GM19025 (cell line): ENCODE measurements around the gene MAST4.
"Not testable (repeated sequence)": the region's sequence is repeated elsewhere in the genome, so short reads cannot be mapped to it uniquely, and the experiment has no call there.

Experiments used
- ATAC-seq: cut with Tn5 transposase; IDR thresholded peaks from one replicate; pipeline ENCODE4 v1.9.1; 2021; ENCODE audit warnings: mild to moderate bottlenecking, low read depth, moderate library complexity; ENCODE audit not compliant: unreplicated experiment

MAST4 gene

GRCh38 chr5:66741394-66741793 is 145.2 kb downstream of the MAST4 start:
- no peak for ATAC-seq

- no peak for ATAC-seq
Measured at GRCh38 chr5:66742083-66742895, 146.1 kb downstream of the MAST4 start.

- no peak for ATAC-seq
Measured at GRCh38 chr5:66742896-66743247, 146.7 kb downstream of the MAST4 start.

- no peak for ATAC-seq
Measured at GRCh38 chr5:66743344-66743743, 147.2 kb downstream of the MAST4 start.

- no peak for ATAC-seq
Measured at GRCh38 chr5:66744040-66744439, 147.8 kb downstream of the MAST4 start.

GRCh38 chr5:66745297-66745696 is 149.1 kb downstream of the MAST4 start:
- no peak for ATAC-seq

- ATAC-seq = no peak
Measured at GRCh38 chr5:66747607-66748006, 151.4 kb downstream of the MAST4 start.

GRCh38 chr5:66752668-66753067 is 156.5 kb downstream of the MAST4 start:
- not testable (repeated sequence) for ATAC-seq

- no peak for ATAC-seq
Measured at GRCh38 chr5:66757219-66757833, 161.1 kb downstream of the MAST4 start.

- no peak for ATAC-seq
Measured at GRCh38 chr5:66757834-66758371, 161.7 kb downstream of the MAST4 start.

- ATAC-seq = no peak
Measured at GRCh38 chr5:66769030-66769733, 173.0 kb downstream of the MAST4 start.

GRCh38 chr5:66769839-66770617 is 173.8 kb downstream of the MAST4 start:
- ATAC-seq = no peak

GRCh38 chr5:66777868-66778267 is 181.7 kb downstream of the MAST4 start:
- no peak for ATAC-seq

GRCh38 chr5:66779528-66779927 is 183.3 kb downstream of the MAST4 start:
- ATAC-seq = no peak

- ATAC-seq = no peak
Measured at GRCh38 chr5:66788556-66788955, 192.4 kb downstream of the MAST4 start.

GRCh38 chr5:66789434-66789833 is 193.2 kb downstream of the MAST4 start:
- no peak for ATAC-seq

GRCh38 chr5:66793049-66793448 is 196.9 kb downstream of the MAST4 start:
- ATAC-seq = no peak

GRCh38 chr5:66795682-66796081 is 199.5 kb downstream of the MAST4 start:
- ATAC-seq = no peak

- ATAC-seq = no peak
Measured at GRCh38 chr5:66796305-66797292, 200.4 kb downstream of the MAST4 start.
